K562 (cell line): ENCODE measurements around the gene ACOT7. TPM values are rescaled to one million over a fixed set of nuclear protein-coding genes. Genes with fewer than 3 reads are reported as not detected.

ENCODE experiments used
- ATAC-seq: fragments of 200-7000 bp; cut with Tn5 transposase; 3 replicates; pipeline ENCODE4 v1.9.1; 2020; ENCODE audit warnings: moderate library complexity
- BruUV-seq: library from RNA; stranded (reverse); fragments of 400-500 nt; replicated peaks from 2 replicates; lab custom pipeline; 2021; lab: Mats Ljungman, UMichigan
- CTCF ChIA-PET: fragments of 300-600 bp; formaldehyde crosslinking; extraction: SDS; loops from one replicate; lab custom pipeline; 2021; ENCODE audit warnings: low intra/inter-chr PET ratio; lab: Yijun Ruan, JAX
- POLR2A ChIA-PET: fragments of 300-600, 350-650 bp; sonication (Branson Sonifier 250); formaldehyde crosslinking; extraction: SDS; loops from one replicate; lab custom pipeline; 2021; ENCODE audit warnings: antibody characterized with exemption, inconsistent platforms; lab: Yijun Ruan, JAX
- DNase-seq, 4 experiments: peaks; one replicate each; pipeline versions ENCODE4 v3.0.0 to v3.0.0-alpha.2; 2011 to 2018; ENCODE audit warnings: low spot score in 3 of 4, mixed read lengths in 3 of 4; ENCODE audit errors: extremely low read depth in 1 of 4
- FAIRE-seq: peaks from 2 replicates; lab custom pipeline; 2011; peaks lifted over from hg19 to GRCh38; lab: Jason Lieb, UNC
- H2AFZ ChIP-seq: 2 replicates; pipeline ENCODE4 v1.6.0; 2011; ENCODE audit warnings: low read depth, low read length, control low read depth, inconsistent platforms
- H3K27ac ChIP-seq: fragments of 200-600 bp; 3 replicates; pipeline ENCODE4 v1.8.0; 2011; ENCODE audit warnings: low read depth, mild to moderate bottlenecking, control low read depth, inconsistent platforms, low read length, moderate library complexity, mixed read lengths; ENCODE audit errors: extremely low read depth
- H3K27me3 ChIP-seq, 2 experiments: fragments of 300-600 bp in 1 of 2; 2 replicates in 1 of 2; 3 replicates in 1 of 2; pipeline versions ENCODE4 v1.6.0 to v1.8.0; 2011; ENCODE audit warnings: inconsistent platforms in 2 of 2, low read length in 2 of 2, mild to moderate bottlenecking in 1 of 2, mixed read lengths in 1 of 2, moderate library complexity in 1 of 2; ENCODE audit not compliant: control insufficient read depth in 2 of 2, insufficient read depth in 2 of 2
- H3K36me3 ChIP-seq: fragments of 300-600 bp; 3 replicates; pipeline ENCODE4 v1.8.0; 2011; ENCODE audit warnings: mild to moderate bottlenecking, low read length, inconsistent platforms; ENCODE audit not compliant: control insufficient read depth, insufficient read depth
- H3K4me1 ChIP-seq, 2 experiments: fragments of 200-600 bp in 1 of 2; replicated peaks in 1 of 2; 2 replicates in 1 of 2; 3 replicates in 1 of 2; pipeline versions ENCODE4 v1.5.1 to v1.8.0; 2011; ENCODE audit warnings: inconsistent platforms in 2 of 2, low read length in 2 of 2, mild to moderate bottlenecking in 1 of 2, mixed read lengths in 1 of 2, moderate library complexity in 1 of 2; ENCODE audit not compliant: control insufficient read depth in 2 of 2, insufficient read depth in 2 of 2
- H3K4me2 ChIP-seq: 2 replicates; pipeline ENCODE4 v1.6.1; 2011; ENCODE audit warnings: low read length, control low read depth, inconsistent platforms, mixed read lengths; ENCODE audit not compliant: insufficient read depth
- H3K4me3 ChIP-seq: fragments of 200-600 bp; sonication (generic), shearing (Covaris generic); 2 replicates; pipeline ENCODE4 v1.5.1; 2016; ENCODE audit warnings: control low read depth, inconsistent platforms
- H3K79me2 ChIP-seq: fragments of 200-600 bp; 3 replicates; pipeline ENCODE4 v1.8.0; 2011; ENCODE audit warnings: low read length, inconsistent platforms; ENCODE audit not compliant: control insufficient read depth, insufficient read depth
- H3K9ac ChIP-seq, 2 experiments: 2 replicates each; pipeline versions ENCODE4 v1.6.0 to v1.6.1; 2011; ENCODE audit warnings: low read depth in 2 of 2, low read length in 2 of 2, control low read depth in 1 of 2, inconsistent platforms in 1 of 2, mild to moderate bottlenecking in 1 of 2, mixed read lengths in 1 of 2; ENCODE audit not compliant: insufficient read depth in 1 of 2
- H3K9me1 ChIP-seq: one replicate; pipeline ENCODE4 v1.6.0; 2011; ENCODE audit warnings: inconsistent platforms, mild to moderate bottlenecking, low read length, moderate library complexity; ENCODE audit not compliant: control insufficient read depth, insufficient read depth
- H3K9me3 ChIP-seq: replicated peaks from 2 replicates; pipeline ENCODE4 v1.5.1; 2011; ENCODE audit warnings: low read depth, low read length, inconsistent platforms; ENCODE audit not compliant: control insufficient read depth, insufficient read depth
- H4K20me1 ChIP-seq: replicated peaks from 2 replicates; pipeline ENCODE4 v1.6.1; 2011; ENCODE audit warnings: low read length, inconsistent platforms, mixed read lengths; ENCODE audit not compliant: control insufficient read depth, insufficient read depth
- ELF1 ChIP-seq: fragments of 200-800 bp; sonication (Bioruptor generic); IDR thresholded peaks from 2 replicates; pipeline ENCODE4 v1.6.1; 2016; ENCODE audit warnings: missing genetic modification characterization, missing compliant biosample characterization
- GTF2B ChIP-seq: IDR thresholded peaks from 2 replicates; pipeline ENCODE4 v1.6.1; 2011; ENCODE audit not compliant: insufficient read length; ENCODE audit errors: extremely low read depth
- MCM3 ChIP-seq: fragments of 450-650 bp; IDR thresholded peaks from 2 replicates; pipeline ENCODE4 v1.6.1; 2016
- MNT ChIP-seq, 2 experiments: fragments of 450-650 bp; conservative IDR thresholded peaks; 2 replicates each; pipeline ENCODE4 v1.6.1; 2017; ENCODE audit warnings: mild to moderate bottlenecking in 2 of 2, moderate library complexity in 2 of 2
- PHB ChIP-seq: fragments of 250-450 bp; sonication (Bioruptor Pico); IDR thresholded peaks from 2 replicates; pipeline ENCODE4 v1.5.0; 2021
- PHB2 ChIP-seq: fragments of 450-650 bp; IDR thresholded peaks from 2 replicates; pipeline ENCODE4 v1.6.1; 2017; ENCODE audit warnings: low read depth
- POU5F1 ChIP-seq: fragments of 150-350 bp; IDR thresholded peaks from 2 replicates; pipeline ENCODE4 v1.6.1; 2014; ENCODE audit warnings: borderline replicate concordance, low read length, low read depth, mild to moderate bottlenecking; ENCODE audit not compliant: partially characterized antibody
- PRMT5 ChIP-seq: sonication (generic); formaldehyde crosslinking; IDR thresholded peaks from 2 replicates; pipeline ENCODE4 v1.5.0; 2020; ENCODE audit warnings: missing genetic modification reagents
- TEAD1 ChIP-seq, 2 experiments: fragments of 450-650 bp in 1 of 2; sonication (generic) in 1 of 2; formaldehyde crosslinking; IDR thresholded peaks; 2 replicates each; pipeline versions ENCODE4 v1.4.0 to v1.8.0; 2020 to 2022; ENCODE audit warnings: mild to moderate bottlenecking in 2 of 2, missing genetic modification reagents in 1 of 2
- THRA ChIP-seq: fragments of 450-650 bp; IDR thresholded peaks from 2 replicates; pipeline ENCODE4 v1.6.1; 2017; ENCODE audit warnings: mild to moderate bottlenecking, moderate library complexity
- XRCC3 ChIP-seq: fragments of 450-650 bp; IDR thresholded peaks from 2 replicates; pipeline ENCODE4 v1.6.1; 2017; ENCODE audit warnings: mild to moderate bottlenecking, moderate library complexity
- ZBTB1 ChIP-seq: sonication (generic); formaldehyde crosslinking; IDR thresholded peaks from 2 replicates; pipeline ENCODE4 v1.8.1; 2023; ENCODE audit warnings: missing genetic modification reagents, low read depth, mild to moderate bottlenecking, borderline replicate concordance
- ZBTB8A ChIP-seq: fragments of 450-650 bp; IDR thresholded peaks from 2 replicates; pipeline ENCODE4 v1.6.1; 2018; ENCODE audit warnings: mild to moderate bottlenecking, moderate library complexity; ENCODE audit not compliant: partially characterized antibody
- ZNF133 ChIP-seq: fragments of 250-450 bp; sonication (Bioruptor Pico); IDR thresholded peaks from 2 replicates; pipeline ENCODE4 v1.4.0; 2020; ENCODE audit warnings: mild to moderate bottlenecking
- ZNF507 ChIP-seq: conservative IDR thresholded peaks from 2 replicates; pipeline ENCODE4 v1.6.1; 2017; ENCODE audit warnings: missing genetic modification characterization, missing compliant biosample characterization
- ZNF592 ChIP-seq: fragments of 450-650 bp; IDR thresholded peaks from 2 replicates; pipeline ENCODE4 v1.6.1; 2017; ENCODE audit warnings: antibody characterized with exemption, mild to moderate bottlenecking
- WGBS: fragments of 100-300 bp; shearing (Covaris generic); methylation state at CpG from one replicate; pipeline ENCODE4 v1.1.6; 2016; ENCODE audit warnings: low coverage, mixed read lengths; ENCODE audit not compliant: insufficient coverage; ENCODE audit errors: missing lambda C conversion rate; 5-methylcytosine and 5-hydroxymethylcytosine counted together
- in situ Hi-C: fragments of 300-500 bp; cut with MboI; formaldehyde crosslinking; loops from 4 replicates; pipeline ENCODE4 v1.15.0; 2018; ENCODE audit warnings: inconsistent platforms, mixed read lengths
- intact Hi-C: fragments of 100-400 bp; cut with micrococcal nuclease; formaldehyde crosslinking; loops from 2 replicates; pipeline ENCODE4 v1.14.2; 2022
- polyA plus RNA-seq, 8 experiments: library from polyadenylated mRNA; depleted of rRNA in 4 of 8; stranded (reverse) in 5 of 8; unstranded in 3 of 8; fragments of >200 nt; fragmentation: Nextera tagmentation in 2 of 8; fragmentation: Illumina TruSeq in 1 of 8; extraction: Ambion mirVana in 2 of 8; extraction: Trizol in 1 of 8; gene quantifications; 2 replicates each; pipeline versions ENCODE4 v1.2.1 to v1.2.3, GENCODE V29; 2011 to 2014; ENCODE audit warnings: inconsistent platforms in 1 of 8, missing spikeins in 1 of 8
- total RNA-seq, 7 experiments: library from RNA; depleted of rRNA in 6 of 7; stranded (reverse); fragments of >200 nt in 6 of 7; fragmentation: Illumina TruSeq in 2 of 7; extraction: Trizol in 2 of 7; gene quantifications; 2 replicates each; pipeline versions ENCODE4 v1.2.1 to v1.2.3, GENCODE V29; 2011 to 2021; ENCODE audit warnings: low replicate concordance in 1 of 7

The ACOT7 gene
- total and polyA plus RNA-seq, 9 of the 15 experiments (the other 6 are each of a cell fraction or from before 2014, with no cell fraction given), result 7.0 to 92.6 (median 37.2) TPM

GRCh38 chr1:6307099-6307498 is 86.5 kb downstream of the ACOT7 start:
- Histone ChIP-seq H3K36me3 (no peaks in the 10 kb centered on the region), H3K9ac (no peak overlapping the region), H3K4me2 (no peak overlapping the region), H3K27me3 (no peaks in the 10 kb centered on the region), H4K20me1 (no peaks in the 10 kb centered on the region; the same call in 1 of the 2 replicates), H3K9me1 (peaks cover 2% of the 10 kb centered on the region), H3K9me3 (0 out of 2 replicates have a peak, but pooled peaks cover 2% of the 10 kb centered on the region), H3K4me1 (peaks cover 9% of the 10 kb centered on the region in 2 experiments), H3K4me3 (no peak overlapping the region), H3K79me2 (no peaks in the 10 kb centered on the region), H2AFZ (no peak overlapping the region), H3K27ac (no peak overlapping the region)
- no TSS peak for BruUV-seq
- WGBS, result 74% methylated on average over 15 of the region's 15 CpGs
- ChIA-PET CTCF (interaction anchor here (0.7 kb wide), 1 partner anchor 174 kb away, joined by 5 read pairs; no protein-coding TSS in a partner anchor), POLR2A (interaction anchor here (0.6 to 1.4 kb wide), 2 partner anchors 10 to 47 kb away, joined by 3 read pairs; no protein-coding TSS in a partner anchor)
- FAIRE-seq (no peak), ATAC-seq (no peak), DNase-seq (no peak)
- in situ Hi-C loops, result no loop called here
- intact Hi-C loops, result no loop called here
- TF ChIP-seq ZNF133 (CRISPR knock-in tag) (no peak), TEAD1 (CRISPR knock-in tag; IDR thresholded peaks at IDR 0.05) (no peak), MNT (conservative IDR thresholded peaks at IDR 0.05) (no peak), PHB2 (no peak), ZNF592 (no peak), ZBTB8A (no peak), XRCC3 (no peak), PHB (CRISPR knock-in tag) (no peak), ZBTB1 (CRISPR knock-in tag) (no peak), THRA (no peak), POU5F1 (no peak), MCM3 (no peak), ZNF507 (no peak), ELF1 (tag) (no peak), GTF2B (no peak), PRMT5 (CRISPR knock-in tag) (no peak)
